Muscle layer of duodenum (tissue), 2 donors: ENCODE results near the gene SORCS2.

Experiments
- H3K27ac ChIP-seq: one replicate; pipeline ENCODE4 v1.7.0; 2013; ENCODE audit warnings: mild to moderate bottlenecking, low read length
- H3K27me3 ChIP-seq: one replicate; pipeline ENCODE4 v1.7.0; 2013; ENCODE audit warnings: low read depth, mild to moderate bottlenecking, control low read depth, low read length
- H3K36me3 ChIP-seq, 2 donors: one replicate each; pipeline ENCODE4 v1.7.0; 2013; ENCODE audit warnings: low read length in 2 of 2, control low read depth in 1 of 2, mild to moderate bottlenecking in 1 of 2; ENCODE audit not compliant: insufficient read depth in 2 of 2, control insufficient read depth in 1 of 2
- H3K4me1 ChIP-seq, 2 donors: one replicate each; pipeline ENCODE4 v1.7.0; 2013; ENCODE audit warnings: low read length in 2 of 2, mild to moderate bottlenecking in 2 of 2, control low read depth in 1 of 2, moderate library complexity in 1 of 2; ENCODE audit not compliant: insufficient read depth in 2 of 2, control insufficient read depth in 1 of 2
- H3K4me3 ChIP-seq, 2 donors: one replicate each; pipeline ENCODE4 v1.7.0; 2013; ENCODE audit warnings: low read length in 2 of 2, low read depth in 1 of 2, mild to moderate bottlenecking in 1 of 2
- H3K9me3 ChIP-seq, 2 donors: one replicate each; pipeline ENCODE4 v1.7.0; 2013; ENCODE audit warnings: low read length in 2 of 2, control low read depth in 1 of 2, mild to moderate bottlenecking in 1 of 2; ENCODE audit not compliant: control insufficient read depth in 1 of 2
- donor health status: healthy.

Gene SORCS2

GRCh38 chr4:7326693-7327340 lies 134.5 kb downstream of the SORCS2 start:
- Histone ChIP-seq H3K9me3 (no peaks in the 10 kb centered on the region), H3K27me3 (no peaks in the 10 kb centered on the region), H3K36me3 (no peaks in the 10 kb centered on the region), H3K4me1 (peaks cover 0 to 14% of the 10 kb centered on the region in 2 donors), H3K27ac (no peak overlapping the region), H3K4me3 (no peak overlapping the region)

GRCh38 chr4:7327341-7327885 lies 135.1 kb downstream of the SORCS2 start:
- Histone ChIP-seq H3K27ac (no peak overlapping the region), H3K4me3 (no peak overlapping the region), H3K36me3 (no peaks in the 10 kb centered on the region), H3K4me1 (peaks cover 0 to 20% of the 10 kb centered on the region in 2 donors), H3K27me3 (no peaks in the 10 kb centered on the region), H3K9me3 (no peaks in the 10 kb centered on the region)

DNA sequence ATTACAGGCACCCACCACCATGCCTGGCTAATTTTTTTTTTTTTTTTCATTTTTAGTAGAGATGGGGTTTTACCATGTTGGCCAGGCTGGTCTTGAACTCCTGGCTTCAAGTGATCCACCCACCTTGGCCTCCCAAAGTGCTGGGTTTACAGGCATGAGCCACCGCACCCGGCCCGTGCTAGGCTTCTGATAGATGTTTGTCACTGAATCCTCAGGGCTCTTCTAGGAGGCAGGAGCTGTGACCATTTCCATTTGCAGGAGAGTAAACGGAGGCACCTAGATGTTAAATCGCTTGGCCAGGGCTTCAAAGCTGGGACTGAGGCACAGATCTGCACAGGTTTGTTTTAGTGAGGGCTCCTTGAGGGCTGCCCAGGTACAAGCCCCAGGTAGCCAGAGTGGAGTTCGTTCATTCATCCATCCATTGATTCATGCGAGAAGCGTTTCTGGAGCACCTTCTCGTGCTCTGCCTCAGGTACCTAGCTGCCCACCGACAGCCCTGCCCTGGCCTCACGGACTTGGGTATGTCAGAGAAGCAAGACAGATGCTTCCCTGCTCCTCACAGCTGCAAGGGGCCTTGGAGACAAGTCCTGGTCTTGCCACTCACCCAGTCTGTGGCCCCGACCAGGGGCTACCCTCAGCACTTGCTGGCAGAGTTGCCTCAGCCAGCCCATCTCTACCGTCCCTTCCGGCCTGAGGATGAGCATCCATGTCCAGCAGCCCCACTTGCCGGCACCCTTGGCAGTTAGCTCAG lies 136.0 kb downstream of the SORCS2 start:
- H3K36me3 ChIP-seq, result no peaks in the 10 kb centered on the region
- peaks cover 0 to 24% of the 10 kb centered on the region in 2 donors for H3K4me1 ChIP-seq
- H3K4me3 ChIP-seq, result no peak overlapping the region
- H3K27me3 ChIP-seq, result no peaks in the 10 kb centered on the region
- H3K9me3 ChIP-seq, result no peaks in the 10 kb centered on the region
- no peak overlapping the region for H3K27ac ChIP-seq

GRCh38 chr4:7328913-7329638 lies 136.7 kb downstream of the SORCS2 start:
- Histone ChIP-seq H3K27me3 (no peaks in the 10 kb centered on the region), H3K4me3 (no peak overlapping the region), H3K9me3 (no peaks in the 10 kb centered on the region), H3K27ac (no peak overlapping the region), H3K36me3 (no peaks in the 10 kb centered on the region), H3K4me1 (peaks cover 0 to 24% of the 10 kb centered on the region in 2 donors)

DNA sequence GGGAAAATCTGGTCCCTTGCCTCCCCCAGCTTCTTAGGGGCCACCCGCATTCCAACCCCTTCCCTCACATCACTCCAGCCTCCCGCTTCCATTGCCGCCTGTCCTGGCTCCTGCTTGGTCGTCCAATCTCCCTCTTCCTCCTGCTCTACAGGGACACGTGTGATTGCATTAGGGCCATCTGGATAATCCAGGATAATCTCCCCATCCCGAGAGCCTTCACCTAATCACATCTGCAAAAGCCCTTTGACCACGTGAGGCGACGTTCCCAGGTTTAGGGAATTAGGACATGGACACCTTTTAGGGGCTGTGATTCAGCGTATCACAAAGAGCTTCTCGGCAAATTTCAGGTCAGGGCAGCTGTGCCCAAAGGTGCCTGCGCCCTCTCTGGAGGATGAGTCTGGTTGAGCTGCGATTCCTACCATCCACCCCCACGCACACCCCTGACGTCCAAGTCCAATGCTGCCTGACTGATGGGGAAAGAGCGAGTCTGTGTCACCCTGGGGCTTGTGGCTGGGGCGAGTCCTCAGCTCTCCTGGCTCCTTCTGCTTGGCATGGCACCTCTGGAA lies 137.8 kb downstream of the SORCS2 start:
- peaks cover 0 to 19% of the 10 kb centered on the region in 2 donors for H3K4me1 ChIP-seq
- no peaks in the 10 kb centered on the region for H3K36me3 ChIP-seq
- H3K4me3 ChIP-seq, result no peak overlapping the region
- H3K9me3 ChIP-seq, result no peaks in the 10 kb centered on the region
- no peak overlapping the region for H3K27ac ChIP-seq
- no peaks in the 10 kb centered on the region for H3K27me3 ChIP-seq

GRCh38 chr4:7330811-7331681 lies 138.7 kb downstream of the SORCS2 start:
- Histone ChIP-seq H3K9me3 (no peaks in the 10 kb centered on the region), H3K4me3 (no peak overlapping the region), H3K27ac (no peak overlapping the region), H3K36me3 (no peaks in the 10 kb centered on the region), H3K27me3 (no peaks in the 10 kb centered on the region), H3K4me1 (peaks cover 0 to 19% of the 10 kb centered on the region in 2 donors)

DNA sequence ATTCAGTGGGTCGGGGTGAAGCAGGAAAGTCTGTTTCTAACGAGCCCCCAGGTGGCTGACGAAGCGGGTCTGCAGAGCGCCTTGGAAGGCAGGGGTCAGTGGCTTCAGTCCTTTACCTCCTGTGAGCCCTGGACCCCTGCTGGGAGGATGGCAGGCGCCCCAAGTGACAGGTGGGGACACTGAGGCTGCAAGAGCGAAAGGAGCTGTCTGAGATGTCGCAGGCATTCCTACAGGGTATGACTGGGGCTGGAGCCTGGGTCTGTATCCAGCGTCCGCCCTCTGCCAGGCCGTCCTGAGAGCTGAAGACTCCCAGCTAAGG lies 139.3 kb downstream of the SORCS2 start:
- Histone ChIP-seq H3K4me3 (no peak overlapping the region), H3K4me1 (peaks cover 0 to 19% of the 10 kb centered on the region in 2 donors), H3K9me3 (no peaks in the 10 kb centered on the region), H3K27ac (no peak overlapping the region), H3K36me3 (no peaks in the 10 kb centered on the region), H3K27me3 (no peaks in the 10 kb centered on the region)

DNA sequence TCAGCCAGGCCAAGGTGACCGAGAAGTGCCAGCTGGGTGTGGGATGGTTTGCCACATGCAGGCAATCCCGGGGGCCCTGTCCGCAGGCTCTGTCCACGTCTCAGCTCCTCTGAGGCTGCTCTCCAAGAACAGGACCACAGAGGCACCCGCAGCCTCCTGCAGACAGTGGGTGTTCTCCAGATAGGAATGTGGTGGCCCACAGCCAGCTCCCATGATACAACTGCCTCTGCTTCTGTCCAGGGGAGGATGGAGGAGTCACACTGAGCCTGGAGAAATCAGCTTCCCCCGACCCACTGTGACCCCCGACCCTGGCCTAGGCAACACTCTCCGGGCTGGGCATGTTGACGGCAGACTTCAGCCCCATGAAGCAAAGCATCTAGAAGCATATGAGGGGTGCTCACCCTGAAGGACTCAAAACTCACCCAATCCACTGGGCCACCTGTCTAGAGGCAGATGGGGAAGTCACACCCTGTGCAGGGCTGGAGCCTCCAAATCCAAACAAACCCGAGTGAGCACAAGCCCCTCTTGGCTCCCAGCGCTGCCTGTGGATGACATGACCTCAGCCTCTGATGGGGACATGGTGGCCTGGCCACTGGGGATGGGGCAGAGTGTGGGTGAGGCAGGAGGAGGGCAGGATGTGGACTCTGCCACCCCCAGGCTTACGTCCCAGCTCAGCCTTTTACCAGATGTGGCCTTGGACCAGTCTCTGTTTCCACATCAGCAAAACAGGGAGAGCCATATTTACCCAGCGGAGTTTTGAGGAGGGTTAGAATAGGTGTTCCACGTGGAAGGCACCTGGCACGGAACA lies 140.1 kb downstream of the SORCS2 start:
- no peak overlapping the region for H3K27ac ChIP-seq
- H3K36me3 ChIP-seq, result no peaks in the 10 kb centered on the region
- H3K4me3 ChIP-seq, result no peak overlapping the region
- no peaks in the 10 kb centered on the region for H3K9me3 ChIP-seq
- H3K4me1 ChIP-seq, result peaks cover 0 to 14% of the 10 kb centered on the region in 2 donors
- no peaks in the 10 kb centered on the region for H3K27me3 ChIP-seq

GRCh38 chr4:7333024-7333780 lies 140.9 kb downstream of the SORCS2 start:
- H3K36me3 ChIP-seq, result no peaks in the 10 kb centered on the region
- peaks cover 0 to 10% of the 10 kb centered on the region in 2 donors for H3K4me1 ChIP-seq
- H3K9me3 ChIP-seq, result no peaks in the 10 kb centered on the region
- H3K4me3 ChIP-seq, result no peak overlapping the region
- no peaks in the 10 kb centered on the region for H3K27me3 ChIP-seq
- H3K27ac ChIP-seq, result no peak overlapping the region
